OCI-LY1 (cell line): ENCODE results near the gene POLR1G.
A peak's percentile ranks its signal among the peaks of the same experiment; 100 is the strongest.

ENCODE experiments used
- H2AFZ ChIP-seq: fragments of 200-600 bp; sonication (generic), shearing (Covaris generic); 2 replicates; pipeline ENCODE4 v1.6.0; 2014; ENCODE audit warnings: antibody characterized with exemption, mild to moderate bottlenecking, low read length
- H3F3A ChIP-seq: fragments of 200-600 bp; sonication (generic), shearing (Covaris generic); 2 replicates; pipeline ENCODE4 v1.6.0; 2014; ENCODE audit warnings: mild to moderate bottlenecking, antibody characterized with exemption, low read length, moderate library complexity; ENCODE audit not compliant: insufficient read depth
- H3K27ac ChIP-seq: fragments of 200-600 bp; sonication (generic); 2 replicates; pipeline ENCODE4 v1.5.1; 2014; ENCODE audit warnings: low read length, mixed run types, mild to moderate bottlenecking, low read depth; ENCODE audit not compliant: poor library complexity, severe bottlenecking
- H3K27me3 ChIP-seq: fragments of 200-600 bp; sonication (generic); 2 replicates; pipeline ENCODE4 v1.6.0; 2014; ENCODE audit warnings: antibody characterized with exemption, mild to moderate bottlenecking, low read length, moderate library complexity; ENCODE audit not compliant: insufficient read depth
- H3K36me3 ChIP-seq: fragments of 200-600 bp; sonication (generic); 2 replicates; pipeline ENCODE4 v1.6.1; 2014; ENCODE audit warnings: mild to moderate bottlenecking, antibody characterized with exemption, low read length, moderate library complexity, mixed read lengths; ENCODE audit not compliant: insufficient read depth
- H3K4me1 ChIP-seq: fragments of 200-600 bp; sonication (generic); 2 replicates; pipeline ENCODE4 v1.5.1; 2014; ENCODE audit warnings: mild to moderate bottlenecking, low read length, moderate library complexity; ENCODE audit not compliant: insufficient read depth, severe bottlenecking
- H3K4me2 ChIP-seq: fragments of 200-600 bp; sonication (generic), shearing (Covaris generic); 2 replicates; pipeline ENCODE4 v1.6.1; 2014; ENCODE audit warnings: low read length
- H3K4me3 ChIP-seq: fragments of 200-600 bp; sonication (generic); 2 replicates; pipeline ENCODE4 v1.5.1; 2014; ENCODE audit warnings: low read length, low read depth, mild to moderate bottlenecking, mixed read lengths; ENCODE audit not compliant: poor library complexity, severe bottlenecking
- H3K79me2 ChIP-seq: fragments of 200-600 bp; shearing (Covaris generic); 2 replicates; pipeline ENCODE4 v1.6.1; 2016; ENCODE audit warnings: mixed run types, low read length, mixed read lengths; ENCODE audit not compliant: insufficient read depth
- H3K9ac ChIP-seq: fragments of 200-600 bp; sonication (generic), shearing (Covaris generic); 2 replicates; pipeline ENCODE4 v1.6.1; 2014; ENCODE audit warnings: mild to moderate bottlenecking, low read length, mixed read lengths
- H3K9me2 ChIP-seq: fragments of 200-600 bp; sonication (generic), shearing (Covaris generic); 2 replicates; pipeline ENCODE4 v1.6.1; 2014; ENCODE audit warnings: low read depth, mild to moderate bottlenecking, low read length, mixed read lengths
- H3K9me3 ChIP-seq: fragments of 200-600 bp; shearing (Covaris generic); 2 replicates; pipeline ENCODE4 v1.6.1; 2014; ENCODE audit warnings: low read length, mixed read lengths
- H4K20me1 ChIP-seq: fragments of 200-600 bp; sonication (generic), shearing (Covaris generic); 2 replicates; pipeline ENCODE4 v1.6.0; 2016; ENCODE audit warnings: mild to moderate bottlenecking, low read length; ENCODE audit not compliant: insufficient read depth
- EZH2 ChIP-seq: fragments of 200-600 bp; sonication (generic), shearing (Covaris generic); IDR thresholded peaks from 2 replicates; pipeline ENCODE4 v1.8.0; 2017; ENCODE audit warnings: borderline replicate concordance, mixed run types, mild to moderate bottlenecking, antibody characterized with exemption, low read length, moderate library complexity, mixed read lengths
- TF ChIP-seq, protein P1 (sequence below): fragments of 200-600 bp; sonication (generic), shearing (Covaris generic); IDR thresholded peaks from 2 replicates; pipeline ENCODE4 v1.5.1; 2017; ENCODE audit warnings: mild to moderate bottlenecking, antibody characterized with exemption, low read length, moderate library complexity, mixed read lengths

The POLR1G gene

DNA sequence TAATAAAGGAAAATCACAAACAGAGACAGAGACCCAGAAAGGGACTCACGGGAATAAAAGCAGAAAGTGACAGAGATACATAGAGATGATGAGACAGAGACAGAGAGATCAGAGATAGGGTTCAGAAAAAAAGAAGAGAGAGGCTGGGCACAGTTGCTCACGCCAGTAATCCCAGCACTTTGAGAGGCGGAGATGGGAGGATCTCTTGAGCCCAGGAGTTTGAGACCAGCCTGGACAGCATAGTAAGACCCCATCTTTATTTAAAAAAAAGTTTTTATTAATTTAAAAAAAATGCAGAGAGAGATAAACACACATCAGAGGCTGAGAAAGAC lies 41.9 kb downstream of the POLR1G start:
- Histone ChIP-seq H3K9me3 (no peaks in the 10 kb centered on the region), H3K36me3 (no peaks in the 10 kb centered on the region), H3K4me2 (no peak overlapping the region), H3K4me3 (no peak overlapping the region), H3K27ac (no peak overlapping the region), H2AFZ (no peak overlapping the region), H3F3A (no peaks in the 10 kb centered on the region; the same call in 1 of the 2 replicates), H3K79me2 (no peaks in the 10 kb centered on the region), H3K9ac (no peak overlapping the region), H3K27me3 (no peaks in the 10 kb centered on the region), H3K4me1 (peaks cover 45% of the 10 kb centered on the region), H4K20me1 (no peaks in the 10 kb centered on the region), H3K9me2 (no peaks in the 10 kb centered on the region)
- TF ChIP-seq, protein P1, sequence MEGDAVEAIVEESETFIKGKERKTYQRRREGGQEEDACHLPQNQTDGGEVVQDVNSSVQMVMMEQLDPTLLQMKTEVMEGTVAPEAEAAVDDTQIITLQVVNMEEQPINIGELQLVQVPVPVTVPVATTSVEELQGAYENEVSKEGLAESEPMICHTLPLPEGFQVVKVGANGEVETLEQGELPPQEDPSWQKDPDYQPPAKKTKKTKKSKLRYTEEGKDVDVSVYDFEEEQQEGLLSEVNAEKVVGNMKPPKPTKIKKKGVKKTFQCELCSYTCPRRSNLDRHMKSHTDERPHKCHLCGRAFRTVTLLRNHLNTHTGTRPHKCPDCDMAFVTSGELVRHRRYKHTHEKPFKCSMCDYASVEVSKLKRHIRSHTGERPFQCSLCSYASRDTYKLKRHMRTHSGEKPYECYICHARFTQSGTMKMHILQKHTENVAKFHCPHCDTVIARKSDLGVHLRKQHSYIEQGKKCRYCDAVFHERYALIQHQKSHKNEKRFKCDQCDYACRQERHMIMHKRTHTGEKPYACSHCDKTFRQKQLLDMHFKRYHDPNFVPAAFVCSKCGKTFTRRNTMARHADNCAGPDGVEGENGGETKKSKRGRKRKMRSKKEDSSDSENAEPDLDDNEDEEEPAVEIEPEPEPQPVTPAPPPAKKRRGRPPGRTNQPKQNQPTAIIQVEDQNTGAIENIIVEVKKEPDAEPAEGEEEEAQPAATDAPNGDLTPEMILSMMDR: no peak

DNA sequence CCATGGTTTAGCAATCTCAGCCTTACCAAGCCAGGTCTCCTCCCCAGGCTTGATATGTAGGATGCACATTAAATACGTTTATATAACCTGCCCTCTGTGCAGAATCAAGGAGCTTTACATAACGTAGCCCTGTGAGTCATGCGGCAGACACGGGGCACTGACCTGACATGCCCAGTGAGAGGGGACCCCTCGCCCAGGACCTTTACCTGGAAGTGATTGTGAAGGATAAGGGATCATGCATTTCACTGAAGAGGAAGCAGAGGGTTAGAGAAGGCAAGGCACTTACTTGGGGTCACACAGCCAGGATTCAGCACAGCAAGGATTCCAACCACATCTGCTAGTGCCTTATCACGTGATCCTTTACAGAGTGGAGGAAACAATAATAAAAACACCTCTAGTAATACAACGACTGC lies 42.4 kb downstream of the POLR1G start:
- H4K20me1 ChIP-seq: no peaks in the 10 kb centered on the region
- H3K4me1 ChIP-seq: peaks cover 40% of the 10 kb centered on the region
- no peaks in the 10 kb centered on the region; the same call in 1 of the 2 replicates for H3F3A ChIP-seq
- no peak for TF ChIP-seq EZH2
- TF ChIP-seq, protein P1: no peak
- H3K79me2 ChIP-seq: no peaks in the 10 kb centered on the region
- H3K9me2 ChIP-seq: no peaks in the 10 kb centered on the region
- no peak overlapping the region for H3K4me2 ChIP-seq
- no peak overlapping the region for H3K9ac ChIP-seq
- H2AFZ ChIP-seq: no peak overlapping the region
- no peaks in the 10 kb centered on the region for H3K9me3 ChIP-seq
- H3K27me3 ChIP-seq: no peaks in the 10 kb centered on the region
- no peak overlapping the region for H3K27ac ChIP-seq
- H3K36me3 ChIP-seq: no peaks in the 10 kb centered on the region
- no peak overlapping the region for H3K4me3 ChIP-seq

DNA sequence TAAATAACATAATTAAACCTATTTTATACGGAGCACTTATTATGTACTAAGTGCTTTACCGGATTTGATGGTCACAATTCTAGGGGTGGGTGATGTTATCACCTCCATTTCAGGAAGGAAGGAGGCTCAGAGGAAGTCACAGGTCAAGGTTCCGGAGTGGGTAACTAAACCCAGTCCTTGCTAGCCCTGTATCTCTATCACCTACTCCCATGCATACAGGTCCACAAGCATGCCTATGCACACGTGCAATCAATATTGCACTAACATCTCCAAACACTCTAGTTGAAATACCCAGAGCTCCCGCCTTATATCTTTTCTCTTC lies 43.5 kb downstream of the POLR1G start:
- Histone ChIP-seq H3K79me2 (no peaks in the 10 kb centered on the region), H3F3A (no peaks in the 10 kb centered on the region; the same call in 1 of the 2 replicates), H3K4me3 (peak overlapping the region; percentile 65), H3K9ac (peak overlapping the region; percentile 66), H3K9me2 (no peaks in the 10 kb centered on the region), H3K27me3 (no peaks in the 10 kb centered on the region), H3K36me3 (no peaks in the 10 kb centered on the region), H2AFZ (no peak overlapping the region), H3K9me3 (no peaks in the 10 kb centered on the region), H4K20me1 (no peaks in the 10 kb centered on the region), H3K4me1 (peaks cover 30% of the 10 kb centered on the region), H3K4me2 (peak overlapping the region; percentile 82), H3K27ac (no peak overlapping the region)
- no peak for TF ChIP-seq EZH2
- TF ChIP-seq, protein P1: no peak
